Measurements from ENCODE around the gene GFM2. TPM values are rescaled to one million over a fixed set of nuclear protein-coding genes. Genes with fewer than 3 reads are reported as not detected.
"Not testable (repeated sequence)": the region's sequence is repeated elsewhere in the genome, so short reads cannot be mapped to it uniquely, and the experiment has no call there.

The GFM2 gene
- total RNA-seq, 1 donor from 2014 or later = 35.5 TPM

DNA sequence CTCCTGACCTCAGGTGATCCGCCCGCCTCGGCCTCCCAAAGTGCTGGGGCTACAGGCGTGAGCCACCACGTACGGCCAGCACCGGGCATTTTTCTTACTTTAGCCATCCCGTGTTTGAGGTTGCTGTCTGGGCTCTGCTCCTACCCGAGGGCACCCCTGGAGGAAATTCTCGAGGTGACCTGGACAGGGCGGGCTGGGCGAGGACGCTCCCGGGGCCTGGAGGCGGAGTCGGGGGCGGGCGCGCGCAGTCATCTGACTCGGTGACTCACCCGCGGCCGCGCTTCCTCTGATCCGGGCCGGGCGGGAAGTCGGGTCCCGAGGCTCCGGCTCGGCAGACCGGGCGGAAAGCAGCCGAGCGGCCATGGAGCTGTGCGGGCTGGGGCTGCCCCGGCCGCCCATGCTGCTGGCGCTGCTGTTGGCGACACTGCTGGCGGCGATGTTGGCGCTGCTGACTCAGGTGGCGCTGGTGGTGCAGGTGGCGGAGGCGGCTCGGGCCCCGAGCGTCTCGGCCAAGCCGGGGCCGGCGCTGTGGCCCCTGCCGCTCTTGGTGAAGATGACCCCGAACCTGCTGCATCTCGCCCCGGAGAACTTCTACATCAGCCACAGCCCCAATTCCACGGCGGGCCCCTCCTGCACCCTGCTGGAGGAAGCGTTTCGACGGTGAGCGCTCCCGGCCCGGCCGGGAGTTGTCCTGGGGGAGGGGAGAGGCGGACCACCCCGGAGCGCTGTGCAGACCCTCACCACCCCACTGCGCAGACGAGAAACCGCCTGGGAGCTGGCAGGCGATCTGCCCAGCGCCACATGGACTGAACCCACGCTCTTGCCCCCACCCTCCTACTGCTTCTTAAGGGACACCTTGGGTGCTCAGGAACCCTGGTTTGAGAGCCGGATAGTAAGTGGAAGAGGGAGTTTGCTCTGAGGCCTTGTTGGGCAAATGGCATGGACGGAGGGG lies 81.7 kb downstream of the GFM2 start, which contains the start of gene HEXB:
Gene HEXB (plus strand): TSS at position 334 of the 952 bp plus-strand sequence. CDS start 28 bp downstream, at position 362.
- H3K9me3 Mint-ChIP-seq = no peaks in the 10 kb centered on the region
- peaks cover 23% of the 10 kb centered on the region for H3K4me1 Mint-ChIP-seq (ENCODE audit: low read depth)
- DNase-seq (ENCODE audit: low spot score) = peak; percentile 83
- H3K27me3 Mint-ChIP-seq (ENCODE audit: insufficient read depth) = peaks cover 14% of the 10 kb centered on the region
- peak within 1 kb of the TSS; percentile 71 for H3K27ac Mint-ChIP-seq
- H3K36me3 Mint-ChIP-seq (ENCODE audit: low read depth) = peaks cover 16% of the 10 kb centered on the region
- intact Hi-C loops (cut with micrococcal nuclease) = loop anchor here (1.0 to 10.0 kb wide), 10 partner anchors 44 to 1120 kb away; partner anchors contain the start of genes ANKRA2, ANKRD31, ENC1 and FAM169A
- peak within 1 kb of the TSS; percentile 90 for H3K4me3 Mint-ChIP-seq

DNA sequence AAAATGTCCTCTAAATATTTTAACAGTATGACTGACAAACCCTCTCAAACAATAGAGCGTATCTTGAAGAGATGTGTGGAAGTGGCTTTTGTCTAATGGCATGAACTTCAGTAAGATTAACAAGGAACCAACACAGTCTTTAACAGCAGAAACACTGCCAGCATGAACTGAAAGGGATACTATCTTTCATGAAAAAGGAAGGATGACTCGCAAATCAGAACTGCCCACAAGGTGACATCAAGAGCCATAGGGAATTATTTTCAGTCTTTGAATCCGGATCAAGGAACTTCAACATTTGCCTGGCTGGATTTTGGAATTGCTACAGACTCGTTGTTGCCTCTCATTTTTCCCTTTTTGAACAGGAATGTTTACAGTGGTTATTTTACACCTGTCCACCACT lies 87.0 kb downstream of the GFM2 start:
- intact Hi-C loops (cut with micrococcal nuclease) = loop anchor here (10.0 kb wide), 5 partner anchors 365 to 1115 kb away; partner anchors contain the start of genes ANKRA2, ANKRD31, HMGCR and POC5
- Mint-ChIP-seq H3K4me3 (no peak overlapping the region), H3K27me3 (ENCODE audit: insufficient read depth) (peaks cover 30% of the 10 kb centered on the region), H3K36me3 (ENCODE audit: low read depth) (no peaks in the 10 kb centered on the region), H3K9me3 (no peaks in the 10 kb centered on the region), H3K4me1 (ENCODE audit: low read depth) (no peaks in the 10 kb centered on the region), H3K27ac (no peak overlapping the region)
- DNase-seq (ENCODE audit: low spot score) = no peak

DNA sequence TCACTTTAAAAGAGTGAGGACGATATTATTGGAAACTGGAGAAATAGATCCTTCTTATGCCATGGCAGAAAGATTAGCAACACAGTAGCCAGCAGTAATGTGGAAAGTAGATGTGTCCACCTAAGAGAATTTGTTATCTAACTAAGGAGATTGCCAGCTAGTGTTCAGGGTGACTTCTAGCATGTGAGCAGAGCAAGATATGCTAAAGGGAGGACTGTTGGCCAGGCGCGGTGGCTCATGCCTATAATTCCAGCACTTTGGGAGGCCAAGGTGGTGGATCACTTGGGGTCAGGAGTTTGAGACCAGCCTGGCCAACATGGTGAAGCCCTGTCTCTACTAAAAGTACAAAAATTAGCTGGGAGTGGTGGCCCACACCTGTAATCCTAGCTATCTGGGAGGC lies 87.6 kb downstream of the GFM2 start:
- H3K36me3 Mint-ChIP-seq (ENCODE audit: low read depth); H3K4me3 Mint-ChIP-seq; H3K27ac Mint-ChIP-seq; H3K4me1 Mint-ChIP-seq (ENCODE audit: low read depth); H3K9me3 Mint-ChIP-seq; DNase-seq (ENCODE audit: low spot score); intact Hi-C loops (cut with micrococcal nuclease): not testable (repeated sequence)
- peaks cover 31% of the 10 kb centered on the region for H3K27me3 Mint-ChIP-seq (ENCODE audit: insufficient read depth)

GRCh38 chr5:74678123-74678522 lies 88.8 kb downstream of the GFM2 start:
- peaks cover 33% of the 10 kb centered on the region for H3K27me3 Mint-ChIP-seq (ENCODE audit: insufficient read depth)
- DNase-seq (ENCODE audit: low spot score); H3K27ac Mint-ChIP-seq; H3K4me3 Mint-ChIP-seq; H3K4me1 Mint-ChIP-seq (ENCODE audit: low read depth); intact Hi-C loops (cut with micrococcal nuclease); H3K36me3 Mint-ChIP-seq (ENCODE audit: low read depth); H3K9me3 Mint-ChIP-seq: not testable (repeated sequence)

DNA sequence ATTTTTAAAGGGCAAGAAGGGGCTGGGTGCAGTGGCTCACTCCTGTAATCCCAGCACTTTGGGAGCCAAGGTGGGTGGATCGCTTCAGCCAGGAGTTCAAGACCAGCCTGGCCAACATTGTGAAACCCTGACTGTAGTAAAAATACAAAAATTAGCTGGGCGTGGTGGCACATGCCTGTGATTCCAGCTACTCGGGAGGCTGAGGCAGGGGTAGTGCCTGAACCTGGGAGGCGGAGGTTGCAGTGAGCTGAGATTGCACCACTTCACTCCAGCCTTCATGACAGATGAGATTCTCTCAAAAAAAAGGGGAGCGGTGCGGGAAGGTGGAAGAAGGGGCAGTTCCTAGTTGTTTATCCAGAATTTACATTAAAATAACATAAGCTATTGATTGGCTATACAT lies 90.5 kb downstream of the GFM2 start:
- H3K27me3 Mint-ChIP-seq (ENCODE audit: insufficient read depth) = peaks cover 27% of the 10 kb centered on the region
- H3K9me3 Mint-ChIP-seq; H3K27ac Mint-ChIP-seq; intact Hi-C loops (cut with micrococcal nuclease); DNase-seq (ENCODE audit: low spot score); H3K4me1 Mint-ChIP-seq (ENCODE audit: low read depth); H3K36me3 Mint-ChIP-seq (ENCODE audit: low read depth); H3K4me3 Mint-ChIP-seq: not testable (repeated sequence)

- Mint-ChIP-seq H3K4me1 (ENCODE audit: low read depth) (no peaks in the 10 kb centered on the region), H3K9me3 (no peaks in the 10 kb centered on the region), H3K27ac (no peak overlapping the region), H3K4me3 (no peak overlapping the region), H3K36me3 (ENCODE audit: low read depth) (no peaks in the 10 kb centered on the region), H3K27me3 (ENCODE audit: insufficient read depth) (peaks cover 7% of the 10 kb centered on the region)
- intact Hi-C loops (cut with micrococcal nuclease) = loop anchor here (1.0 kb wide), 1 partner anchor 246 kb away; no protein-coding TSS in a partner anchor
- no peak for DNase-seq (ENCODE audit: low spot score)
These were observed 93.7 kb downstream of the GFM2 start for GRCh38 chr5:74673011-74673790.

GRCh38 chr5:74672215-74672877 lies 94.6 kb downstream of the GFM2 start:
- H3K36me3 Mint-ChIP-seq (ENCODE audit: low read depth) = no peaks in the 10 kb centered on the region
- peaks cover 7% of the 10 kb centered on the region for H3K27me3 Mint-ChIP-seq (ENCODE audit: insufficient read depth)
- H3K4me3 Mint-ChIP-seq = no peak overlapping the region
- H3K4me1 Mint-ChIP-seq (ENCODE audit: low read depth) = no peaks in the 10 kb centered on the region
- no peaks in the 10 kb centered on the region for H3K9me3 Mint-ChIP-seq
- DNase-seq (ENCODE audit: low spot score) = no peak
- no peak overlapping the region for H3K27ac Mint-ChIP-seq
- intact Hi-C loops (cut with micrococcal nuclease) = no loop called here

Other genes with a start within 250 kb of the GFM2 start
- gene ENC1, start 126.4 kb downstream of the GFM2 start, total RNA-seq = 2.7 and 3.2 TPM in 2 replicates
- 62.7 and 71.4 TPM in 2 replicates for gene HEXB, start 81.9 kb downstream of the GFM2 start, total RNA-seq
- 89.0 and 94.9 TPM in 2 replicates for gene NSA2, start 132 bp upstream of the GFM2 start, total RNA-seq
- gene FAM169A, start 99.3 kb upstream of the GFM2 start, total RNA-seq = 3.2 and 3.5 TPM in 2 replicates